Stimulated activated CD4-positive, alpha-beta T cell treated with anti-CD3 and anti-CD28 coated beads, Interleukin-4, amount 100 ng/mL, for 48 hours (primary cell): ENCODE results near the gene SGCE.

Experiments
- DNase-seq, 2 donors: peaks; one replicate each; pipeline ENCODE4 v3.0.0-alpha.2; 2020; ENCODE audit warnings: low read depth in 2 of 2

The SGCE gene

DNA sequence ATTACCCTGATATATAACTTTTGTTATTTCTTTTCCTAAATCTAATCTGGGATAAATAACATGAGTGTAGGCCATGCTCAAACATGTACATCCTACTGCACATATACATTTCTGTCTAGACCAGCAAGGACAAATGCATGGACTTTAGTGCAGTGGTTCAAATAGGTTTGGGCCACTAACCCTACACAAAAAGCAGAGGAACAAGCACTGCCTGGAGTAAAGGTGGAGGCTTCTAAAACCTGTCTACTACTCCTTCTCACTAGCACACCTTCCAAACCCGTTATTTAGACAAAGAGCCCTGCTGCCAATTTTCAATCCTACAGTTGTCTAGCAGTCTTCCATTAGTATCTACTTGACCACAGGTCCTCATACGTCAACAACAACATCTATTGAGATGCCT is 34.8 kb downstream of the SGCE start:
- no peak for DNase-seq

DNA sequence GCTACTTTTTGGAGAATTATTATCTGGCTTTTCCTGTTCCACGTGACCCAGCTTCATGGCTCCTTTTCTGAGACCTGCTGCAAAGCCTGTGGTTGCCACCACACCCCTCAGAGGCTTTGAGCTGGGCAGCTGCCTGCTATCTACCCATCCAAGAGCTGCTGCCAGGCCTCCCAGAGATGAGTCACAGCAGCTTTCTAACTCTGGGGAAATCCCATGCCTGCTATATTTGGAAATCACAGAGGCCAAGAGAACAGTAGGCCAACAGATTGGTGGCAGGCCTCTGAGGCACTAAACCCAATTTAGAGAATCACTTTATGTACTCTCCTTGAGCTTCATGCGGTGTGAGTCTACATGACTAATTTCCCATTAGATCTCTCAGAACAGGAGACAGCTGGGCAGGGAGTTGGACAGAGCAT is 35.2 kb downstream of the SGCE start:
- peak; percentile 8 to 44 for DNase-seq

DNA sequence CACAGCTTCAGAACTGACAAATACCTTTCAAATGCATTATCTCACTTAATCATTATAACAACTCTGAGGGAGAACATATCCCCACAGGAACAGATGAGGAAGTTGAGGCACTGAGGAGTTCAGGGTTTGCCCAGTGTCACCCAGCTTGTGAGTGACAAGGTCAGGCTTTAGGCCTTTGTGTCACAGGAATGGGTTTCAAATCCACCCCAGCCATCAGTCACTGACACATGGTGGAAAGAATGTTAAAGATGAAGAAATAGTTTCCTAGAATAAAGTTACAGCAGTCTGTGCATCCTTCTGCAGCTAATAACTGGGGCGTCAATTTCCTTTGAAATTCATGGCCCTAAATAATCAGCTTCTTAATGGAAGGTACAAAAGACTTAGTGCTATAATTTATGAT is 37.8 kb downstream of the SGCE start:
- DNase-seq = no peak

DNA sequence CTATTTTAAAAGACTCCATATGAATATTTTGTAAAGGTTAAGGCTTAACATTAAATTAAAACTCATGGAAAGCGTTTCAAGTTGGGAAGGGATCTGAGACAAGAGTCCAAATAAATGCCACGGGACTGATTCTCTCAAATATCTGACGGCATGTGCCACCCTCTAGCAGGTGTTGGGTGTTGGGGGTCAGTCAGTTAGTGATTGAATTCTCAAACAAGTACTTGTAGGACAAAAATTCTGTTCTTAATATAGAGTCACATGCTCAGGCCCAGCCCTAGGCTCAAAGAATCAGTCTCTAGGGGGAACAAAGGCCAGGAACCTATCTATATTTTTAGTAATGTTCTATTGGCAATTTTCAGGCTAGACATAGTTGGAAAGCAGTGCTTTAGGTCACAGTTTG is 39.1 kb downstream of the SGCE start:
- DNase-seq = no peak

DNA sequence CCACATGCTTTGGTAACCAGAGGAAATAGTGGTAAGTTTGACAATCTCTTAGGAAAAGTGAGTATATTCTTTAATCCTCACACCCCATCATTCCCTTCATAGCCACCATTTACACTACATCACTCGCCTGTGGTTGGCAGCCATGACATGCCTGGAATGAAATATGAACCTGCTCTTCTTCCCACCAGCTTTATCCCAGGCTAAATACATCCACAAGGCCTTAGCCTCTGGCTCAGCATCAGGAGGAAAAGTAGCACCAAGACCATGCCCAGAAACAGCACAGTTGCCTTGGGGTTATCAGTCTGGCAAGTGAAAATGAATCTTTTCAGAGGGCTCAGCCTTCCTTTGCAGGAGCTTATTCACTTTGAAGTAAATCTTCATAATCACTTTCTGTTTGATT is 40.3 kb downstream of the SGCE start:
- no peak for DNase-seq

DNA sequence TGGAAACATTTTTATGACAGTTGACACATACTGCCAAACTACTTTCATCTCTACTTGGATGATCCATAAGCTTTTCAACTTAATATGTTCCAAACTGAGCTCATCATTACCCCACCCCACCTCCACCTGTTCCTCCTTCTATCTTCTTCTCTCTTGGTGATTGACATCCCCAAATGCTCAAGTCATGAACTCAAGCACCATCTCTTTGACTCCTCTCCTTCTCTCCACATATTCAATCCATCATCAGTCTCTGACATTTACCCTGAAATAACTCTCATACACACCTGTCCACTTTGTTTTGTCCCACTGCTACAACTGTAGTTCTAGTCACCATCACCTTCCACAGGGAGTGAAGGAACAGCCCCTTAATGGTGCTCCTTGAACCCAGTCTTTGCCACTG is 43.3 kb downstream of the SGCE start:
- DNase-seq = no peak

DNA sequence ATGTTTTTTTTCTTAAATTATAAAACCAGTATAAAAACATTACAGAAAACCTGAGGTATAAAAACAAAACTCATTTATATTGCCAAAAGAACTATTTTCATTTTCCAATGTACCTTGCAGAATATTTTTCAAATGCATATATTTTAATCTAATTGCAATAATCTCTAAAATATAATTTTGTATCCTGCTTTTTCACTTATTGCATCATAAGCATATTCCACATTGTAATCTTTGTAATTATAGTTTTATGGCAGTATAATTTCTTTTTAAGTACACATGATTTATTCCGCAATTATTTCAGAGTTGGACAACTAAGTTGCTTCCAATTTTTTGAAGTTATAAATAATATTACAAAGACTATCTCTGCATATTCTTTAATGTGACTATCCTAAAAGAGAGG is 43.7 kb downstream of the SGCE start:
- DNase-seq = no peak

DNA sequence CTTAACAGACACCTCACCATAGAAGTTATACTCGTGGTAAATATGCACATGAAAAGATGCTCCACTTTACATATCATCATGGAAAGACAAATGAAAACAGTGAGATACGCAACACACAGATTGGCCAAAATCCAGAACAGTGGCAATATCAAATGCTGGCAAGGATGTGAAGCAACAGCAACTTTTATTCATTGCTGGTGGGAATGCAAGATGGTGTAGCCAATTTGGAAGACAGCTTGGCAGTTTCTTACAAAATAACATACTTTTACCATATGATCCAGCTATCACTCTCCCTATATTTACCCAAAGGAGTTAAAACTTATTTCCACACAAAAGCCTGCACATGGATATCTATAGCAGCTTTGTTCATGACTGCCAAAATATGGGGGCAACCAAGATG is 46.4 kb downstream of the SGCE start:
- no peak for DNase-seq

DNA sequence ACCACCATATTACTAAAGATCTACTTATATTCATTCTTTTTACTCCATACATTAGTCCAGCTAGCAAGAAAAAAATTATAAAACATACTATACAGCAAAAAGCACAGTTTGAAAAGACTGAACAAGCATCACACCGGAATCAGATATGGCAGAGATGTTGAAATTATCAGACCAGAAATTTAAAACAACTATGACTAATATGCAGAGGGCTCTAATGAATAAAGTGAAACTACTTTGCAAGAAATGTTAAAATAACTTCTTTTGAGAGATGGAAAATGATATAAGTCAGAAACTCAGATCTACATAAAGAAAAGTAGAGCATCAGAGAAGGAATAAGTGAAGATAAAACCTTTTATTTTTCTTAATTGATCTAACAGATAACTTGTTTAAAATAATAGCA is 50.9 kb downstream of the SGCE start:
- DNase-seq = no peak

DNA sequence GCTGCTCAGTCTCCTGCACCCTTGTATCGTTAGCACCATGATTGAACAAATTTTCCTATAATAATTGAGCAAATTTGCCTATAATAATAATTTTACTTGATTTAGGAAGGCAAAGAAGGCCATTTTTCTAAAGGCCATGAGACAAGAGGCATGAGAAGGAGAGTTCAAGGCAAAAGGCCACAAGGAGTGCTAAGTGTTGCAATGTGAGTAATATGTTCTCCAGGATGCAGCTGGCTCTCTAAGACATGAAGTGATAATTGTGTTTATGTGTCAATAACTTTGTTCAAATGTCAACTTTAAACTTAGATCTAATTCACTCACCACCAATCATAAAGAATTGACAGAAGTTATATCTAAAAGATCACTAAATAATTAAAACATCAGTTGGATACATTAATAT is 53.8 kb downstream of the SGCE start:
- DNase-seq = no peak

DNA sequence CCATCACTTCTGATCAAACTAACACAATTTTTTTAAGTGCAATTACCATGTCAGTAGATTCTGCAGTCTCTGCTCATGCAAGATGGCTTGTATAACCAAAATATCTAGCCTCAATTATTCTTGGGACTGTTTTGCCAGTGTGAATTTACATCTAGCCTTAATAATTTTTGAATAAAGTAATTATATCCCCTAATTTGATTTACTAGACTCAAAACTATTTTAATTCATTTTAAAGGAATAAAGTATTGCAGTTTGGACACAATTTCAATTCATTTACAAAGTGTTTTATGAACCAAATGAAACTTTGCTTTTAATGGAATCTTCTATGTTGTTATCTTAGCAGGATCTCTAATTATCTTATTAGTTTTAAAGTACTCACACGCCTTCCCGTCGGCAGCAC is 55.7 kb downstream of the SGCE start:
- DNase-seq = no peak

DNA sequence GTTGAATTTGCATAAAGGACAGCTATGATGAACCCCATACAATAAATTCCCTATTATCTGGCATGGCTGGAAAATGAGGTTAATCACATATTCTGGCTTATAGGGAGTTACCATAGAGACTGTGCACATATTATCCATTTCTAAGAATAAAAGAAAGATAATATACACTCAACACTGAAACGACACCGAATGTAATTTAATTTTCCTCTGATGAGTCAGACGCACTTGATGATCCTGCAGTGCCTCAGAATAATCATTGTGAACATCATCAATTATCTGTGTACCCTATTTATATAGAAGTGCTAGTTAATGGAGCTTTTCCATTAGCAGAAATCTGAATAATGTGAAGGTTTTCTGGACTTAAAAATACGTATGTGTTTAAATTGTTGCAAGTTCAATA is 60.2 kb downstream of the SGCE start:
- DNase-seq = no peak

DNA sequence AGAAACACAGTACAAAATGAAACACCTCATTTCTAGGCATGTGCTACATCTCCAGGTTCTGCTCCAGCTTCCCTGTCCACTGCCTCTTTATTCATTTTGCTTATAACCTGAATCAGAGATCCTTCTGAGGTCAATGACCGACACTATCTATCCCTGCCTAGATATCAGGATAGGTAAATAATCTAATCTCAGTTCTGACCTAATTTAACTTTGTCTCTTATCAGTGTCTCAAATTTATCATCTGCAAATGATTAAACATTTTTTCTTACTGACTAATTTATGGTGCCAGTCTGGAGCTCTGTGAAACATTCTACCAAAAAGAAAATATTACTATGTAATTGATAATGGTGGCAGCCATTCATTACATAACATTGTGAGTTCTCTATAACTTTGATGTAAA is 61.1 kb downstream of the SGCE start:
- DNase-seq = no peak

DNA sequence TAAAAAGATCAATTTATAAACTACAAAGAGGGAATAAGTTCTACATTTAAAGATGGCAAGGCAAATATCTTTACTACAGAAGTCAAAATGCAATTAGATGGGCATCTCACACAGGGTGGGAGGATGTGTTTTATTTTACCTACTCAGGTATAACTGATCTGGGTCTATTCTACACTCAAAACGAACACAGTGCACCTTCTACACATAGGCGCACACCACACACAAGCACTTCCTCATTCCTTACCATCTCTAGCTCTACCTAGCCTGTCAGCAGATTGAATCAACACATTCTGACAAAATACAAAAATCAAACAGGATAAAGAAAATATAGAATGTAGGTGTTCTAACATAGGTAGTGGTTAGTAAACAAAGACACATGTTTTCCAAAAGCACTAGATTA is 64.8 kb downstream of the SGCE start:
- DNase-seq = no peak

DNA sequence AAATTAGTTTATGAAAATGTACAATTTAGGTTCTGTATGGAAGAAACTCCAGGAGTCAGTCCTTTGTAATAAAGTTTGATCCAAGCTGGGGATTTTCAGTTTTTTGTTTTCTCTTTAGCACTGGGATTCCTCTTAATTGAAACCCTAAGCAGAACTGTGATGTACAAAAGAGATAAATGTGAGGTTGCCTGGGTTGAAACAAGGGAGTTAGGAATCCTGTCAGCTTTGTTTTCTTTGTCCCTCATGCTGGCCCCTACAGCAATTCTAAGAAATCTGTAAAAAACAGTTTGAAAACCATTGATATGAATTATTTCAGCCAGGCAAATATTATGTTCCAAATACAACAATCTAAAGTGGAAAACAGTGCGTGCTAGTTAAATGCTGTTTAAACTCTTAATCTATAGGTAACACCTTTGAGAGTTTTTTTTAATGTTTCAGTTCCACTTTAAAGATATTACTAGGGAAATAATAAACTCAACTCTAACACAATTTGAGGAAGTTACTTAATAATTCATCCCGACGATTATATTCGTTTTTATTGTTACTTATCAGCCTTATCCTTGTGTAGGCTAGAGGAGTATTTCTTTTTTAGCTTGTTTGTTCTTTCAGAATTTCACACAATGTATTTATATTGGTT is 65.3 kb downstream of the SGCE start:
- DNase-seq = no peak

DNA sequence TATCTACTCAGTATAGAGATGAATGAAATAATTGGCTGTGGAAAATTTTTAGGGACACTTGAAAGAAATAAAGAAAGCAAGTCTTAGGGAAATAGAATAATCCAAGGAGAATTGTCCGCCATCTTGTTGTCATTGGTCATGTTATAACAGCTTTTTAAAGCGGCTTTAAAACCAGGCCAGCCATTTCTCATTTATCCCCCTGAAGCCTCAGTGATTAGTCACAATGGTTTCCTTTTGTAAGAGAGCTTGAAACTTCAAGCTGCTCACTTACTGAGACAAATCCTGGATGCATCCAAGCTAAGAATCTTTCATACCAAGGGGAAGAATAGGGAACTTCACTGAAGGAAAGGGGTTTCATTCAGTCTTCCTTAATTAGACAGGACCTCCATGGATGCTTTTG is 67.9 kb downstream of the SGCE start:
- DNase-seq = no peak

DNA sequence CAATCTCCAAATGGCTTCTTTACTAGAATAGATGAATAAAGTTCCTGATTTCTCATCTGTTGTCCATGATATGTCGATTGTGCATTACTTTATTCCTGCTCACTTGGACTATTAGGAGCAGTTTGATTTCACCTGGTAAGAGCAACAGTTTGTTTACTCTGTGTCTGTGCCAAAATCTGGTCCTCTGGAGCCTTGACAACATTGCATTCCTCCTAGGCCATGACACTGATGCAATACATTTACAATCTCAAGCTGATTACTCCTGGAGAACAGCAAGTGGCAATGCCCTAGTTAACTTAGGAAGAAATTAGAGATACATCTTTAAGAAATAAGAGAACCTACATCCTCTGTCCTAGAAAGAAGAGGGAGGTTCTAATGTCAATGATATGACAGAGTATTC is 71.8 kb downstream of the SGCE start:
- DNase-seq = no peak

DNA sequence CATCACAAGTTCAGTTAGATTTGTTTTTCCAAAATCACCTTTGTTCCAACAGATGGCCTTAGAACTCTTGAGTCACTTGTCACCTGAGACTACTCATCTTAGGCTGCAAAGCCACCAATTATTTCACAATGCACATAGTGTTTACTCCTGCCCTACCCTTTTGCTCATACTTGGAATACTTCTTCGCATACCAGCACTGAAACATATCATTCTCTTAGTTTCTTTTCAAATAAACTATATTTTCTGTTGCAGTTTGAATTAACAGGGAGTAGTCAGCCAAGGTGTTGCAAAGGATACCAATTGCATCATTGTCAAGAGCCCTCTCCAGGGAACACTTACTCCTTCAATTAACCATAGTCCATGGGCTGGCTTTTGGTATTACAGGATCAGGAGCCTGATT is 75.3 kb downstream of the SGCE start:
- no peak for DNase-seq

DNA sequence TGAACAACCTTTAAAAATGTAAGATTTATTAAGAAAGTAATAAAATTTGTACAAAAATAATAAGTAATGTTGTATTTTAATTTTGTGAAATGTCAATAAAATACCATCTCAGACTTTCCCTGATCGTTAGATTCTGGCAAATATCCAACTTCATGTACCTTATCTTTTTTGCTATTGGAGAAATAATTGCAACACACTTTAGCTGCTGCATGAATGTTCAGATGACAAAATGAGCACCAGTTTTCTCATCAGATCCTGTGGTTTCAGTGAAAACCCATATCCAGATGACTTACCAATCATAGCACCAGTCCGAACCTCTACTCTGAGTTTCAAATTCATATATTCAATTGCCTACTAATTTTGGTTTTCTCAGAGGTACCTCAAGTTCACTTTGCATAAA is 76.5 kb downstream of the SGCE start:
- DNase-seq = no peak

DNA sequence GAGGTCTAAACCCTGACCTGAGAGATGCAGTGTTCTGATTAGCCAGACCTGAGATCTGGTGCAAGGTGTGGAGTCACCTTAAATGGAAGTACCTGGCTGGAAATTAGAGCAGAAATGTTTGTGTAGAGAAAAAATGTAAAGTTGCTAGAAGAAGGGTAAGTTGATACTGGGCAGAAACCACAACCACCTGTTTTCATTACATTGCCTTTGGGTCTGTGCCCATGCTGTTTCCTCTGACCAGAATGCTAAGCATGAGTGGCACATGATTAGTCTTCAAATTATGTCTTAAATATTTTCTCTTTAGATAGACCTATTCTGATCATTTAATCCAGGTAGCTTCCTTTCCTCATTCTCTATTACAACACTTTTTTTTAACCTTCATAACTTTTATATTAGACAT is 77.3 kb downstream of the SGCE start:
- DNase-seq = no peak

DNA sequence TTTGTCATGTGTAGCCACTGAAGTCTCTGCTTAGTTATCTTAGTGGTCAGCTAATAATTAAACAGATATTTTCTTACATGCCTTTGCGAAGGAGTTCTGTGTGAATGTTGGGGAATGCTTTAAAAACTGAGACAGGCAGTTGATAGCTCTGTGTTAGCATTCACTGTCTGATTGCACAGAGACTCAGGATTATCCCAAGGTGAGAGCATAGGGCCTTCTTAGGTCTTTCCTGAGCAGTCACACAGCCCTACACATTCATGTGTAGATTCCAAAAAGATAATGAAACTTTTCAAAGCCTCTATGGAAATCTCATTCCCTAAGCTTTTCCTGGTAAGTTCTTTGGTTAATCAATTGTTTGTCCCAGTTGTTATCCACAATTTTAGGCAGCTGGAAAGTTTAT is 78.6 kb downstream of the SGCE start:
- DNase-seq = no peak

DNA sequence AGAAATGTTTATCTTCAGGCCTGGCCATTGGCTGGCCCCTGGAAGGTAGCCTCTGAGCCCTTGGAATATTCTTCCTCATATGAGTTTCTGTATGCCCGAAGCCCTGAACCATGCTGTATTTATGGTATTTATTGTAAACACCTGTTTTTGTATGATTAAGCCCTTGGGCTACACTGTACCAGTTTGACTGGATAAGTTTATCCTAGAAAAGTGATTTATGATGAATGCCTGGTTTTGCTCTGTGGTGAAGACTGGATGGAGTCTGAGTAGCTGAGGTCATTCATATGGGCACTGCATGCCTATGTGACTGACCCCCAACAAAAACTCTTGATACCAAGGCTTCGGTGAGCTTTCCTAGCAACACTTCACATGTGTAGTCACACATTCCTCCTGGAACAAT is 79.6 kb downstream of the SGCE start:
- no peak for DNase-seq

DNA sequence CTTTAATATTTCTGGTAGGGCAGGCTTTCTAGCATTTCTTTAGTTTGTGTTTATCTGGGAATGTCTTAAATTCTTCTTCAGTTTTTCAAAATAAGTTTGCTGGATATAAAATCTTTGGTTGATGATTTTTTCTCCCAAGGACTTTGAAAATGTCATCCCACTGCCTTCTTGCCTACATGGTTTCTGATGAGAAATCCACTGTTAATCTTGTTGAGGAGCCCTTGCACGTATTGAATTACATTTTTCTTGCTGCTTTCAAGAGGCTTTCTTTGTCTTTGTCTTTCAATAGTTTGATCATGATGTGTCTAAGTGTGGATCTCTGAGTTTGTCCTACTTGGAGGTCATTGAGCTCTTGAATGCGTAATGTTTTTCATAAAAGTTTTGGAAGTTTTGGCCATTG is 80.3 kb downstream of the SGCE start:
- DNase-seq = no peak

DNA sequence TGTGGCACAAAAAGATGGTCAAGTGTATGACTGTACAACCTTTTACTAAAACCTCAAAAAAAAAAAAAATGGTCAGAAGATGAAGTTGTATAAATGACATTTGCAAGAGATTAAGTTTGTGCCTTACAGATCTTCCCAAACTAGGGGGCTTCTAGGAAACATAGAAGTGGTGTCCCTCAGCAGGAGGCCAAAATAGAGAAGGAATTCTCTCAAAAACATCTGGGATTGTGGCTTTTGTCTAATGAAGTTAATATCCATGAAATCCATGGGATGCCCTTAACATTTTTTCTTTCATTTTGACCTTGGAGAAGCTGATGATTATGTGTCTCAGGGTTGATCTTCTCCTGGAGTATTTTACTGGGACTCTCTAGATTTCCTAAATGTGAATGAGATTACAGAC is 84.1 kb downstream of the SGCE start:
- no peak for DNase-seq

DNA sequence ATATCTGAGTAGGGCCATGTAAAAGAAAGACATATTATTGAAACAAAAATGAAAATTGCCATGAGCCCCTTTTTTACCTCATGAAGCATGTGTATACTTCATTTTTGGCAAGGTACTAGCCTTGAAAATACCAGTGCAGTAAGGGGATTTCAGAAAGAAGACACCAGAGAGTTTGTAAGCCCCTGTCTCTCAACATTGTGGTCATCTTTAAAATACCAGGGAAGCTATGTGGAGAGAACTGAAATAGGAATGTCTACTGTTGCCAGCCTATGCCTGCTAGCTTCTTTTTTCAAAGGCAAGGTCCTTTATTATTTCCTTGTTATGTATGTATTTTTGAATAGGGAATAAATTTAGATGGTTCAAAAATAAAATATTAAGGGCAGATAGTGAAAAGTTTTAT is 88.5 kb downstream of the SGCE start:
- DNase-seq = no peak
